Epithelial cell of proximal tubule (primary cell): ENCODE data around the gene SREBF1. TPM values are rescaled to one million over a fixed set of nuclear protein-coding genes. Genes with fewer than 3 reads are reported as not detected.

Source experiments
- DNase-seq: peaks from one replicate; pipeline ENCODE4 v3.0.0-alpha.2; 2011; ENCODE audit warnings: low read depth
- H3K4me3 ChIP-seq: 2 replicates; pipeline ENCODE4 v1.5.1; 2011; ENCODE audit warnings: low read depth, mild to moderate bottlenecking, low read length
- total RNA-seq: library from RNA; depleted of rRNA; stranded (reverse); fragments of >200 nt; gene quantifications from 2 replicates; pipeline ENCODE4 v1.2.3, GENCODE V29; 2015
- TF ChIP-seq, protein P1 (sequence below): conservative IDR thresholded peaks from 2 replicates; pipeline ENCODE4 v1.5.1; 2012; ENCODE audit warnings: low read depth, mild to moderate bottlenecking, low read length

SREBF1 gene
- total RNA-seq, 1 donor from 2014 or later, result 58.3 TPM

GRCh38 chr17:17794382-17794781 is 42.4 kb downstream of the SREBF1 start:
- no peak for DNase-seq
- TF ChIP-seq, protein P1, sequence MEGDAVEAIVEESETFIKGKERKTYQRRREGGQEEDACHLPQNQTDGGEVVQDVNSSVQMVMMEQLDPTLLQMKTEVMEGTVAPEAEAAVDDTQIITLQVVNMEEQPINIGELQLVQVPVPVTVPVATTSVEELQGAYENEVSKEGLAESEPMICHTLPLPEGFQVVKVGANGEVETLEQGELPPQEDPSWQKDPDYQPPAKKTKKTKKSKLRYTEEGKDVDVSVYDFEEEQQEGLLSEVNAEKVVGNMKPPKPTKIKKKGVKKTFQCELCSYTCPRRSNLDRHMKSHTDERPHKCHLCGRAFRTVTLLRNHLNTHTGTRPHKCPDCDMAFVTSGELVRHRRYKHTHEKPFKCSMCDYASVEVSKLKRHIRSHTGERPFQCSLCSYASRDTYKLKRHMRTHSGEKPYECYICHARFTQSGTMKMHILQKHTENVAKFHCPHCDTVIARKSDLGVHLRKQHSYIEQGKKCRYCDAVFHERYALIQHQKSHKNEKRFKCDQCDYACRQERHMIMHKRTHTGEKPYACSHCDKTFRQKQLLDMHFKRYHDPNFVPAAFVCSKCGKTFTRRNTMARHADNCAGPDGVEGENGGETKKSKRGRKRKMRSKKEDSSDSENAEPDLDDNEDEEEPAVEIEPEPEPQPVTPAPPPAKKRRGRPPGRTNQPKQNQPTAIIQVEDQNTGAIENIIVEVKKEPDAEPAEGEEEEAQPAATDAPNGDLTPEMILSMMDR, result no peak
- H3K4me3 ChIP-seq, result no peak overlapping the region

- H3K4me3 ChIP-seq, result no peak overlapping the region
- DNase-seq, result no peak
- TF ChIP-seq, protein P1, result no peak
Measured at GRCh38 chr17:17793378-17794214, 43.2 kb downstream of the SREBF1 start.

DNA sequence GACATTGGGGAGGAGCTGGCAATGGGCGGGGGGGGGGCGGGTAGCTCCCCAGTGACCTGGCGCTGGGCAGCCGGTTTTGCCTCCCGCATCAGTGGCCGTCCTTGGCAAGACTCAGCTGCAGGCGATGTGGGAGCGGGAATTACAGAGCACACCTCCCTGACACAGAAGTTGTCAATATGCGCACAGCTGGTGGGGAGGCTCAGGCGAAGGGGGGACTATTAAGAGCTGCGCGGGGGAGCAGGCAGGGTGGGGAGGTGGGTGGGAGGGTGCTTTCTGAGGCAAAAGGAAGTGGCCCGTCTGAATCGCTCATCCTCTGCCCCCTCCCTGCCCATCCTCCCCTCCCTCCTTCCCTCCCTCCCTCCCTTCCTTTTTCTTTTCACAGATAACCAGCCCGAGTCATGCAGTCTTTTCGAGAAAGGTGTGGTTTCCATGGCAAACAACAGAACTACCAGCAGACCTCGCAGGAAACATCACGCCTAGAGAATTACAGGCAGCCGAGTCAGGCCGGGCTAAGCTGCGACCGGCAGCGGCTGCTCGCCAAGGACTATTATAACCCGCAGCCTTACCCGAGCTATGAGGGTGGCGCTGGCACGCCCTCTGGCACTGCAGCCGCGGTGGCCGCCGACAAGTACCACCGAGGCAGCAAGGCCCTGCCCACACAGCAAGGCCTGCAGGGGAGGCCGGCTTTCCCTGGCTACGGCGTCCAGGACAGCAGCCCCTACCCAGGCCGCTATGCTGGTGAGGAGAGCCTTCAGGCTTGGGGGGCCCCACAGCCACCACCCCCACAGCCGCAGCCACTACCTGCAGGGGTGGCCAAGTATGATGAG is 44.0 kb downstream of the SREBF1 start:
- no peak for DNase-seq
- no peak overlapping the region for H3K4me3 ChIP-seq
- TF ChIP-seq, protein P1, result no peak

- TF ChIP-seq, protein P1, result no peak
Measured at GRCh38 chr17:17792037-17792550, 44.7 kb downstream of the SREBF1 start.

DNA sequence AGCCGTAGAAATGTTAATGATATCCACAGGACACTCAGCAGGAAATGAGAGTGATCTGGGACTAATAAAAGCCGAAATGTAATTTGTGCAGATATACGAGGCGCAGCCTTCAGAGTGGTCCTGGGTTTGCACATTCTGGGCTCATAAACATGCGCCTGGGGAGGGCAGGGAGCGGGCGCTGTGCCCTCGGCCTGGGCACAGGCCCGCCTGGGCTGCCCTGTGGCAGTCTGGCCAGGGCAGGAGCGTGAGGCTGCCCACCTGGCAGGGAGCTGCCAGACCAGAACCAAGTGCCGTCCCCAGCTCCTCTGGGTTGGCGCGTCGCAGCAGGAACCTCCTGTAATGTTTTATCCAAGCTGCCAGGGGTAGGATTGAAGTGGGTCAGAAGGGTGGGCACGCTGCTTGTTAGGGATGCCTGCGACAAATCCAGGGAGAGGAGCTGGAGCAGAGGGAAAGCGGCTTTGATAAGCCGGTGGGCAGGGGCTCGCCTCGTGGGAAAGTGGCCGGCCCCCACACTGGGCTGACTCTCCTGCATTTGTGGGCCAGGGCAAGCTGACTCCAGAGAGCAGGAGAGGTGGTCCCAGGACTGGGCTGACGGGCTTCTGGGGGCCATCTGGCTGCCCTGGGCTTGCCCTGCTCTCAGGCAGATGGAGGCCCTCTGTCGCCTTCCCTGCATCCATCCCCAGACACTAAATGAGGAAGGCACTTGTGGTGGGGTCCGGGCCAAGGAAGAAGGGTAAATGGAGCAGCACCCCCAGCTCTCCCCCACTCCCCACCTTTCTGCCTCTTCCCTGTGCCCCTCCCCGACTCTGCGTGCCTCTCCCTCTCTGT is 45.9 kb downstream of the SREBF1 start:
- no peak for DNase-seq
- TF ChIP-seq, protein P1, result no peak
- H3K4me3 ChIP-seq, result no peak overlapping the region

More at GRCh38 chr17:17792037-17792550, 44.7 kb downstream of the SREBF1 start:
- DNase-seq, result no peak
- H3K4me3 ChIP-seq, result no peak overlapping the region

GRCh38 chr17:17789828-17790636 is 46.8 kb downstream of the SREBF1 start:
- no peak for DNase-seq
- TF ChIP-seq, protein P1, result no peak
- no peak overlapping the region for H3K4me3 ChIP-seq
